Transverse colon (tissue), 4 donors: Measurements from ENCODE around the gene MESP1. TPM values are rescaled to one million over a fixed set of nuclear protein-coding genes. Genes with fewer than 3 reads are reported as not detected.

Experiments used
- DNase-seq: peaks from one replicate; pipeline ENCODE4 v3.0.0-alpha.2; 2019
- H3K27ac ChIP-seq, 4 donors: fragments of 200-600 bp; sonication (generic); 2 replicates each; pipeline ENCODE4 v1.5.1; 2016 to 2018; ENCODE audit warnings: inconsistent platforms in 4 of 4
- H3K27me3 ChIP-seq: fragments of 200-600 bp; sonication (generic); 2 replicates; pipeline ENCODE4 v1.5.1; 2017; ENCODE audit warnings: inconsistent platforms
- H3K36me3 ChIP-seq, 4 donors: fragments of 200-600 bp; sonication (generic); 2 replicates each; pipeline ENCODE4 v1.5.1; 2017 to 2019; ENCODE audit warnings: inconsistent platforms in 4 of 4
- H3K4me1 ChIP-seq, 4 donors: fragments of 200-600 bp; sonication (generic); 2 replicates each; pipeline ENCODE4 v1.5.1; 2017 to 2020; ENCODE audit warnings: inconsistent platforms in 4 of 4
- H3K4me3 ChIP-seq, 4 donors: fragments of 200-600 bp; sonication (generic); 1 replicate in 1 of 4; 2 replicates in 3 of 4; pipeline versions ENCODE4 v1.5.1 to v1.6.1; 2017 to 2019; ENCODE audit warnings: inconsistent platforms in 4 of 4
- H3K9me3 ChIP-seq, 2 donors: fragments of 200-600 bp; sonication (generic); 2 replicates each; pipeline ENCODE4 v1.5.1; 2017 to 2019; ENCODE audit warnings: inconsistent platforms in 2 of 2
- EP300 ChIP-seq: sonication (generic); formaldehyde crosslinking; IDR thresholded peaks from one replicate; pipeline ENCODE4 v1.6.1; 2017; ENCODE audit warnings: antibody characterized with exemption, low read depth
- POLR2A ChIP-seq: fragments of 450-650 bp; IDR thresholded peaks from one replicate; pipeline ENCODE4 v1.6.1; 2016; ENCODE audit warnings: antibody characterized with exemption, mild to moderate bottlenecking, moderate library complexity
- POLR2AphosphoS5 ChIP-seq, 3 donors: sonication (generic); formaldehyde crosslinking; IDR thresholded peaks; one replicate each; pipeline ENCODE4 v1.6.1; 2016; ENCODE audit warnings: antibody characterized with exemption in 3 of 3
- WGBS, 2 donors: methylation state at CpG; one replicate each; pipeline ENCODE4 v1.1.5; 2018; ENCODE audit warnings: low coverage in 1 of 2; 5-methylcytosine and 5-hydroxymethylcytosine counted together
- in situ Hi-C, 4 donors: fragments of 200-750 bp; cut with MboI; loops; one replicate each; pipeline versions ENCODE4 v1.15.0 to v1.15.1; 2017; ENCODE audit warnings: low sequenced_read_pairs in 3 of 4, low pct_ligation_motif_present in 1 of 4, low pct_unique_long_range_greater_than_20kb in 1 of 4
- intact Hi-C: fragments of 100-400 bp; cut with DNase I; formaldehyde crosslinking; loops from one replicate; pipeline ENCODE4 v1.15.1; 2023; ENCODE audit warnings: low total_unique reads
- total RNA-seq, 4 donors: library from RNA; depleted of rRNA; stranded (reverse); fragments of >200 nt; gene quantifications; one replicate each; pipeline ENCODE4 v1.1.0, GENCODE V29; 2016
- TF ChIP-seq, protein P1 (sequence below), 5 experiments: fragments of 200-600 bp in 3 of 5; fragments of 450-650 bp in 2 of 5; sonication (generic) in 3 of 5; IDR thresholded peaks; 1 replicate in 2 of 5; 2 replicates in 3 of 5; pipeline ENCODE4 v1.5.1; 2016 to 2017; ENCODE audit warnings: antibody characterized with exemption in 5 of 5, inconsistent platforms in 3 of 5, mild to moderate bottlenecking in 2 of 5, moderate library complexity in 1 of 5

Gene MESP1
- total RNA-seq, 4 donors from 2014 or later: 8.6 to 13.5 (median 12.5) TPM

DNA sequence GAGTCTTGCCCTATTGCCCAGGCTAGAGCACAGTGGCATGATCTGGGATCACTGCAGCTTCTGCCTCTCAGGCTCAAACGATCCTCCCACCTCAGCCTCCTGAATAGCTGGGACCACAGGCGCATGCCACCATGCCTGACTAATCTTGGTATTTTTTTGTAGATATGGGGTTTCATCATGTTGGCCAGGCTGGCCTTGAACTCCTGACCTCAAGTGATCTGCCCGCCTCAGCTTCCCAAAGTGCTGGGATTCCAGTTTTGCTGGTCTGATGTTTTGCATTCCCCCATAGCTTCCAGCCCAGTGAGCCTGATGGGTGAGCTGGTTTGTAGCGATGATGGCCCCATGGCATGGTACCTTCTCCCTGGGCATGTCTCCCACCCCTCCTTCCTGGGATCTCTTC lies 4.7 kb upstream of the MESP1 start:
- Histone ChIP-seq H3K27ac (no peak overlapping the region), H3K4me3 (no peak overlapping the region), H3K36me3 (no peaks in the 10 kb centered on the region), H3K27me3 (no peaks in the 10 kb centered on the region), H3K4me1 (peaks cover 0 to 12% (median 8%) of the 10 kb centered on the region in 4 donors), H3K9me3 (no peaks in the 10 kb centered on the region)
- 87 to 100% methylated on average over 1 to 4 of the region's 4 CpGs for WGBS, 2 donors
- no peak for TF ChIP-seq POLR2A
- TF ChIP-seq, protein P1, sequence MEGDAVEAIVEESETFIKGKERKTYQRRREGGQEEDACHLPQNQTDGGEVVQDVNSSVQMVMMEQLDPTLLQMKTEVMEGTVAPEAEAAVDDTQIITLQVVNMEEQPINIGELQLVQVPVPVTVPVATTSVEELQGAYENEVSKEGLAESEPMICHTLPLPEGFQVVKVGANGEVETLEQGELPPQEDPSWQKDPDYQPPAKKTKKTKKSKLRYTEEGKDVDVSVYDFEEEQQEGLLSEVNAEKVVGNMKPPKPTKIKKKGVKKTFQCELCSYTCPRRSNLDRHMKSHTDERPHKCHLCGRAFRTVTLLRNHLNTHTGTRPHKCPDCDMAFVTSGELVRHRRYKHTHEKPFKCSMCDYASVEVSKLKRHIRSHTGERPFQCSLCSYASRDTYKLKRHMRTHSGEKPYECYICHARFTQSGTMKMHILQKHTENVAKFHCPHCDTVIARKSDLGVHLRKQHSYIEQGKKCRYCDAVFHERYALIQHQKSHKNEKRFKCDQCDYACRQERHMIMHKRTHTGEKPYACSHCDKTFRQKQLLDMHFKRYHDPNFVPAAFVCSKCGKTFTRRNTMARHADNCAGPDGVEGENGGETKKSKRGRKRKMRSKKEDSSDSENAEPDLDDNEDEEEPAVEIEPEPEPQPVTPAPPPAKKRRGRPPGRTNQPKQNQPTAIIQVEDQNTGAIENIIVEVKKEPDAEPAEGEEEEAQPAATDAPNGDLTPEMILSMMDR (IDR thresholded peaks at IDR 0.05): no peak
- TF ChIP-seq POLR2AphosphoS5 (IDR thresholded peaks at IDR 0.05): no peak
- no peak for TF ChIP-seq EP300
- in situ Hi-C loops (loop anchor here (5.0 to 25.0 kb wide), 4 partner anchors 119 to 339 kb away; no protein-coding TSS in a partner anchor), intact Hi-C loops (loop anchor here (10.0 kb wide), 1 partner anchor 469 kb away; no protein-coding TSS in a partner anchor)
- no peak for DNase-seq

DNA sequence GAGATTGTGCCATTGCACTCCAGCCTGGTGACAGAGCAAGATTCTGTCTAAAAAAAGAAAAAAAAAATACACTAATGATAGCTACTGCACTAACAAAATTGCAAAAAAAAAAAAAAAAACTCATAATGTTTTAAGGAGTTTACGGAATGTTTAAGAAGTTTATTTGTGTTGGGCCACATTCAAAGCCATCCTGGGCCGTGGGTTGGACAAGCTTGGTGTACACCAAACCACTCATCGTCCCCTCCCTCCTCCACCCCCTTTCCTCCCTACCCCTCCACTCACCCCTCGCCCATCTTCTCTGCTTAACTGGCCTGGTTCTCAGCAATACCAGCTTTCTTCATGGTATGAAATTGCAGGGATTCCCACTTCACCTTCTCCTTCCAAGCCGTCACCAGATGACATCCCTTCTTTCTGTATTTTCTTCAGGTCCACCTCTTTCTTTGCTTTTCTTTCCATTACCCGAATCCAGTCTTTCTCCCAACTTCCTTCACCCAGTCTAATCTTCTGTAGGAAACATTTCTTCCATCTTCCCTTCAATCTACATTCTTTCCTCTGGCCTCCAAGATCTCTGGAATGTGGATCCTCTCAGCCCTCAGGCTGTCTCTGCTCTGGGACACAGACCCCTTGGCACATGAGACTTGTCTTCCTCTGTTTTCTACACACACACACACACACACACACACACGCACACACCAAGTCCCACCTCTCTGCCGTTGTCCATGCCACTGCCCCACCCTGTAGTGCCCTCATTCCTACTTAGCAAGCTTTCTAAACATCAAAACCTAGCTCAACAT lies 3.5 kb upstream of the MESP1 start:
- intact Hi-C loops: loop anchor here (10.0 kb wide), 1 partner anchor 470 kb away; no protein-coding TSS in a partner anchor
- in situ Hi-C loops: loop anchor here (5.0 to 25.0 kb wide), 4 partner anchors 120 to 340 kb away; no protein-coding TSS in a partner anchor
- Histone ChIP-seq H3K4me1 (peaks cover 0 to 19% (median 15%) of the 10 kb centered on the region in 4 donors), H3K9me3 (no peaks in the 10 kb centered on the region), H3K4me3 (no peak overlapping the region), H3K27ac (no peak overlapping the region), H3K36me3 (no peaks in the 10 kb centered on the region), H3K27me3 (no peaks in the 10 kb centered on the region)
- 62 to 77% methylated on average over 7 to 8 of the region's 8 CpGs for WGBS, 2 donors
- DNase-seq: no peak
- TF ChIP-seq EP300 (no peak), POLR2A (no peak), POLR2AphosphoS5 (IDR thresholded peaks at IDR 0.05) (no peak)
- TF ChIP-seq, protein P1 (IDR thresholded peaks at IDR 0.05): no peak

DNA sequence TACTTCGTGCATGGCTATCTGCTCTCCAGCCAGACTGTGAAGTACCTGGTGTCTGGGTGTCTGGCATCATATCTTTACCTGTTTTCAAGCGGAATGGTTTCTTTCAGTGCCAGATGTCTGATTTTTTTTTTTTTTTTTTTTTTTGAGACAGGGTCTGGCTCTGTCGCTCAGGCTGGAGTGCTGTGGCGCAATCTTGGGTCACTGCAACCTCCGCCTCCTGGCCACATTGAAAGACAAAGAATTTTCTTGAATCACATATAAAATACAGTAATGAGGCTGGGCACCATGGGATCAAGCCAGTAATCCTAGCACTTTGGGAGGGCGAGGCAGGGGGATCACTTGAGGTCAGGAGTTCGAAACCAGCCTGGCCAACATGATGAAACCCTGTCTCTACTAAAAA lies 2.8 kb upstream of the MESP1 start:
- in situ Hi-C loops (loop anchor here in 3 of 4 donors (10.0 to 25.0 kb wide), 3 partner anchors 121 to 341 kb away; no protein-coding TSS in a partner anchor), intact Hi-C loops (loop anchor here (10.0 kb wide), 1 partner anchor 471 kb away; no protein-coding TSS in a partner anchor)
- H3K9me3 ChIP-seq: no peaks in the 10 kb centered on the region

DNA sequence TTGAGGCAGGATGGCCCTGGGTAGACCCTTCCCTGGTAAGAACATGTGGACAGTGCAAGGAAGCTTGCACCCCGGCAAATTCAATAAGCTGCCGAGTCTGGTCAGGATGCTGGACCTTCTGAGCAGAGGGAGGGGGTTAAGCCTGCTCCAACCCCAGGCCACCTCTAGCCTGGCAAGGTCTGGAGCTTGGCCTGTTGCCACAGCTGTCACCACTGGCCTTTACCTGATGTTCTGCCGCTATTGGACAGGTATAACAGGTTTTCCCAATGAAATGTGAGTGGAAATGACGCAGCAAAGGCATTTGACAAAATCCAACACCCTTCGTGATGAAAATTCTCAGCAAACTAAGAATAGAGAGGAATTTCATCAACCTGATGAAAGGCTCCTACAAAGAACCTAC lies 699 bp upstream of the MESP1 start:
- Histone ChIP-seq H3K27ac (no peak overlapping the region), H3K27me3 (no peaks in the 10 kb centered on the region), H3K9me3 (no peaks in the 10 kb centered on the region), H3K36me3 (no peaks in the 10 kb centered on the region), H3K4me1 (peaks cover 6 to 30% (median 27%) of the 10 kb centered on the region in 4 donors), H3K4me3 (no peak overlapping the region)
- intact Hi-C loops (loop anchor here (10.0 kb wide), 1 partner anchor 473 kb away; no protein-coding TSS in a partner anchor), in situ Hi-C loops (loop anchor here in 3 of 4 donors (10.0 to 25.0 kb wide), 3 partner anchors 123 to 343 kb away; no protein-coding TSS in a partner anchor)
- no peak for DNase-seq
- 75 to 89% methylated on average over 5 of the region's 5 CpGs for WGBS, 2 donors
- TF ChIP-seq POLR2A (no peak), EP300 (no peak), POLR2AphosphoS5 (IDR thresholded peaks at IDR 0.05) (no peak)
- TF ChIP-seq, protein P1 (IDR thresholded peaks at IDR 0.05): no peak

More for the DNA sequence above, 2.8 kb upstream of the MESP1 start:
- no peak for TF ChIP-seq POLR2A
- TF ChIP-seq POLR2AphosphoS5 (IDR thresholded peaks at IDR 0.05): no peak
- TF ChIP-seq EP300: no peak
- TF ChIP-seq, protein P1 (IDR thresholded peaks at IDR 0.05): no peak
- WGBS, 2 donors: 91% methylated on average over 7 of the region's 7 CpGs; no CpG with 5 or more reads in 1 of the 2 donors
- Histone ChIP-seq H3K27ac (no peak overlapping the region), H3K4me1 (peaks cover 0 to 24% (median 20%) of the 10 kb centered on the region in 4 donors), H3K4me3 (no peak overlapping the region), H3K36me3 (no peaks in the 10 kb centered on the region), H3K27me3 (no peaks in the 10 kb centered on the region)
- no peak for DNase-seq
